ENCODE data around the gene ALG1.
"Not testable (repeated sequence)": the region's sequence is repeated elsewhere in the genome, so short reads cannot be mapped to it uniquely, and the experiment has no call there.

ALG1 gene

GRCh38 chr16:5077304-5077703 is 5.7 kb downstream of the ALG1 start:
- DNase-seq = no peak

- no peak for DNase-seq
Observed at GRCh38 chr16:5078626-5079025, 7.0 kb downstream of the ALG1 start.

- not testable (repeated sequence) for DNase-seq
Observed at GRCh38 chr16:5080461-5080860, 8.8 kb downstream of the ALG1 start.

GRCh38 chr16:5080996-5081395 is 9.4 kb downstream of the ALG1 start:
- DNase-seq = not testable (repeated sequence)

- DNase-seq = not testable (repeated sequence)
Observed at GRCh38 chr16:5083646-5084045, 12.0 kb downstream of the ALG1 start.

- DNase-seq = not testable (repeated sequence)
Observed at GRCh38 chr16:5084099-5084731, 12.6 kb downstream of the ALG1 start.

GRCh38 chr16:5084802-5085201 is 13.2 kb downstream of the ALG1 start:
- peak; percentile 16 for DNase-seq

- not testable (repeated sequence) for DNase-seq
Observed at GRCh38 chr16:5085716-5086115, 14.1 kb downstream of the ALG1 start.

- not testable (repeated sequence) for DNase-seq
Observed at GRCh38 chr16:5088086-5088790, 16.6 kb downstream of the ALG1 start.

- not testable (repeated sequence) for DNase-seq
Observed at GRCh38 chr16:5088936-5089335, 17.3 kb downstream of the ALG1 start.

GRCh38 chr16:5089911-5090555 is 18.4 kb downstream of the ALG1 start:
- DNase-seq = not testable (repeated sequence)

GRCh38 chr16:5090592-5090991 is 18.9 kb downstream of the ALG1 start:
- not testable (repeated sequence) for DNase-seq

GRCh38 chr16:5093081-5093480 is 21.4 kb downstream of the ALG1 start:
- not testable (repeated sequence) for DNase-seq

GRCh38 chr16:5093746-5094145 is 22.1 kb downstream of the ALG1 start:
- not testable (repeated sequence) for DNase-seq

- DNase-seq = not testable (repeated sequence)
Observed at GRCh38 chr16:5095145-5095830, 23.6 kb downstream of the ALG1 start.

GRCh38 chr16:5096437-5097060 is 24.9 kb downstream of the ALG1 start:
- not testable (repeated sequence) for DNase-seq

- peak; percentile 23 for DNase-seq
Observed at GRCh38 chr16:5097061-5097469, 25.4 kb downstream of the ALG1 start.

GRCh38 chr16:5097470-5098220 is 26.0 kb downstream of the ALG1 start, which contains the start of gene EEF2KMT:
TSS of gene EEF2KMT (minus strand) at chr16:5097795. CDS start at chr16:5097739, 56 bp downstream.
- peak; percentile 97 for DNase-seq

- peak; percentile 21 for DNase-seq
Observed at GRCh38 chr16:5098221-5099159, 26.8 kb downstream of the ALG1 start.

- not testable (repeated sequence) for DNase-seq
Observed at GRCh38 chr16:5099174-5099573, 27.5 kb downstream of the ALG1 start.

Measured in NCI-H1694 treated with DMSO at 0.1 percent for 48 hours (cell line).